Loucy (cell line): ENCODE data around the gene LRRC27.

Experiments used
- H2AFZ ChIP-seq: fragments of 200-600 bp; sonication (generic); 2 replicates; pipeline ENCODE4 v1.6.0; 2016; ENCODE audit warnings: antibody characterized with exemption, mild to moderate bottlenecking, low read length, moderate library complexity
- H3F3A ChIP-seq: fragments of 200-600 bp; 2 replicates; pipeline ENCODE4 v1.6.0; 2016; ENCODE audit warnings: antibody characterized with exemption, low read depth, mild to moderate bottlenecking
- H3K27me3 ChIP-seq: fragments of 200-600 bp; sonication (generic); 2 replicates; pipeline ENCODE4 v1.6.1; 2014; ENCODE audit warnings: low read length, mild to moderate bottlenecking; ENCODE audit not compliant: insufficient read depth, poor library complexity, severe bottlenecking
- H3K36me3 ChIP-seq: fragments of 200-600 bp; sonication (generic); 2 replicates; pipeline ENCODE4 v1.6.1; 2016; ENCODE audit warnings: low read length; ENCODE audit not compliant: insufficient read depth
- H3K4me1 ChIP-seq: fragments of 200-600 bp; sonication (generic); 2 replicates; pipeline ENCODE4 v1.5.1; 2014; ENCODE audit warnings: low read length, mild to moderate bottlenecking; ENCODE audit not compliant: insufficient read depth, poor library complexity, severe bottlenecking
- H3K4me2 ChIP-seq: fragments of 200-600 bp; sonication (generic); 2 replicates; pipeline ENCODE4 v1.6.0; 2014; ENCODE audit warnings: antibody characterized with exemption, low read length, low read depth, mild to moderate bottlenecking; ENCODE audit not compliant: poor library complexity, severe bottlenecking
- H3K4me3 ChIP-seq: fragments of 200-600 bp; sonication (generic); 2 replicates; pipeline ENCODE4 v1.5.1; 2014; ENCODE audit warnings: low read length, mild to moderate bottlenecking, mixed read lengths; ENCODE audit not compliant: poor library complexity, severe bottlenecking
- H3K79me2 ChIP-seq: fragments of 200-600 bp; sonication (generic); 2 replicates; pipeline ENCODE4 v1.6.1; 2014; ENCODE audit warnings: low read length; ENCODE audit not compliant: insufficient read depth
- H3K9ac ChIP-seq: fragments of 200-600 bp; sonication (generic); 2 replicates; pipeline ENCODE4 v1.6.0; 2014; ENCODE audit warnings: mild to moderate bottlenecking, low read depth, low read length, moderate library complexity; ENCODE audit not compliant: poor library complexity, severe bottlenecking
- H3K9me2 ChIP-seq: fragments of 200-600 bp; sonication (generic); replicated peaks from 2 replicates; pipeline ENCODE4 v1.6.1; 2016; ENCODE audit warnings: low read depth, low read length, mixed read lengths
- H3K9me3 ChIP-seq: fragments of 200-600 bp; sonication (generic); 2 replicates; pipeline ENCODE4 v1.6.1; 2014; ENCODE audit warnings: mild to moderate bottlenecking, antibody characterized with exemption, low read length, low read depth; ENCODE audit not compliant: insufficient read depth
- H4K20me1 ChIP-seq: fragments of 200-600 bp; sonication (generic); 2 replicates; pipeline ENCODE4 v1.6.0; 2014; ENCODE audit warnings: antibody characterized with exemption, low read length, mild to moderate bottlenecking; ENCODE audit not compliant: insufficient read depth, poor library complexity, severe bottlenecking
- CTCF ChIP-seq: fragments of 200-600 bp; sonication (generic); conservative IDR thresholded peaks from 2 replicates; pipeline ENCODE4 v1.5.1; 2014; ENCODE audit warnings: mild to moderate bottlenecking, antibody characterized with exemption, low read length
- EZH2phosphoT487 ChIP-seq: fragments of 200-600 bp; IDR thresholded peaks from 2 replicates; pipeline ENCODE4 v1.6.1; 2018; ENCODE audit warnings: antibody characterized with exemption, mild to moderate bottlenecking, moderate library complexity, borderline replicate concordance

The LRRC27 gene

DNA sequence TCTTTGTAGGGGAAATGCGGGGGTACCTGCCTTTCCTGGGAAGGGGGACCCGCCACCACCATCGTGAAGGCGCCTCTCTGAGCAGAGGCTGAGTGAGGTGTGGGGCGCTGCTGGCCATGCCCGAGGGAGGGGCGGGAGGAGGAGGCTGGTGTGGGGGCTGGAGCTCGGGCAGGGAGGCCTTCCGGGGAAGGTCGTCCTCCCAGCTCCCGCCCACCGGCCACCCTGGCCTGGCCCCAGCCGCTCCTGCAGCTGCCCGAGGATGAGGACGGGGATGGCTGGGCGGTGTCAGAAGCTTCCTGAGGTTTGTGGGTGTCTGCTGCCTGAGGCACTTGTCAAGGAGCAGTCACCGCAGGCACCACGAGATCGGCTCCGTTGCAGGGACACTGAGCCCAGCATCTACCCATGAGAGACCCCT lies 76.4 kb downstream of the LRRC27 start:
- Histone ChIP-seq H3K4me2 (no peak overlapping the region), H2AFZ (no peak overlapping the region), H4K20me1 (peaks cover 35% of the 10 kb centered on the region), H3K4me1 (peaks cover 14% of the 10 kb centered on the region), H3K79me2 (peaks cover 74% of the 10 kb centered on the region; the same call in 1 of the 2 replicates), H3K9ac (no peak overlapping the region), H3K4me3 (no peak overlapping the region), H3K9me2 (no peaks in the 10 kb centered on the region), H3K9me3 (no peaks in the 10 kb centered on the region), H3K36me3 (peaks cover 25% of the 10 kb centered on the region; the same call in 1 of the 2 replicates), H3K27me3 (no peaks in the 10 kb centered on the region), H3F3A (no peaks in the 10 kb centered on the region)
- TF ChIP-seq CTCF (no peak), EZH2phosphoT487 (no peak)

GRCh38 chr10:132408823-132409666 lies 77.1 kb downstream of the LRRC27 start:
- no peaks in the 10 kb centered on the region for H3K27me3 ChIP-seq
- H3F3A ChIP-seq = no peaks in the 10 kb centered on the region
- no peak for TF ChIP-seq EZH2phosphoT487
- no peak for TF ChIP-seq CTCF
- peaks cover 26% of the 10 kb centered on the region; the same call in 1 of the 2 replicates for H3K36me3 ChIP-seq
- H3K9me3 ChIP-seq = no peaks in the 10 kb centered on the region
- peaks cover 14% of the 10 kb centered on the region for H3K4me1 ChIP-seq
- peaks cover 35% of the 10 kb centered on the region for H4K20me1 ChIP-seq
- H3K4me2 ChIP-seq = no peak overlapping the region
- no peak overlapping the region for H3K9ac ChIP-seq
- no peak overlapping the region for H2AFZ ChIP-seq
- no peak overlapping the region for H3K4me3 ChIP-seq
- no peaks in the 10 kb centered on the region for H3K9me2 ChIP-seq
- peaks cover 72% of the 10 kb centered on the region; the same call in 1 of the 2 replicates for H3K79me2 ChIP-seq

DNA sequence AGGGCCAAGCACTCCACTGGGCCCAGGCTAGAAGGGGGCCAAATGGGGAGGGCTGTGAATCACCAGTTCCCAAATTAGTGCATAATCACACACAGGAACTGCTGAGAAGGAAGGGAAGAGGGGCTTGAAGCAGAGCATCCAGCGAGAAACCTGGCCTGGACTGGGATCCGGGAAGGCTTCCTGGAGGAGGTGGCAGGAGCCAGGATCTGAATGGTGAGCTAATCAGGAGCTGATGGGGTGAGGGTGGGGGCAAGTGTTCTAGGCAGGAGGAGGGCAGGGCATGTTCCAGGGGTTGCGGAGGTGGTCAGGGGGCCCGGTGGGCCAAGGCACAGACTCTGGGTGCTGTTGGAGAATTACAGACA lies 77.7 kb downstream of the LRRC27 start:
- no peak overlapping the region for H3K4me2 ChIP-seq
- H3F3A ChIP-seq = no peaks in the 10 kb centered on the region
- TF ChIP-seq EZH2phosphoT487 (no peak), CTCF (no peak)
- H4K20me1 ChIP-seq = peaks cover 35% of the 10 kb centered on the region
- no peak overlapping the region for H2AFZ ChIP-seq
- H3K9me2 ChIP-seq = no peaks in the 10 kb centered on the region
- peaks cover 14% of the 10 kb centered on the region for H3K4me1 ChIP-seq
- no peaks in the 10 kb centered on the region for H3K27me3 ChIP-seq
- H3K79me2 ChIP-seq = peaks cover 69% of the 10 kb centered on the region; the same call in 1 of the 2 replicates
- no peak overlapping the region for H3K9ac ChIP-seq
- no peaks in the 10 kb centered on the region for H3K9me3 ChIP-seq
- no peak overlapping the region for H3K4me3 ChIP-seq
- peaks cover 32% of the 10 kb centered on the region; the same call in 1 of the 2 replicates for H3K36me3 ChIP-seq
